ENCODE data around the gene ARHGAP6.
"Not testable (repeated sequence)": the region's sequence is repeated elsewhere in the genome, so short reads cannot be mapped to it uniquely, and the experiment has no call there.

Gene ARHGAP6

GRCh38 chrX:11567528-11568220, 98.0 kb downstream of the ARHGAP6 start:
- DNase-seq: no peak

- no peak for DNase-seq
These were observed 98.9 kb downstream of the ARHGAP6 start for GRCh38 chrX:11566789-11567188.

GRCh38 chrX:11566173-11566572, 99.5 kb downstream of the ARHGAP6 start:
- DNase-seq: no peak

GRCh38 chrX:11564546-11564945, 101.2 kb downstream of the ARHGAP6 start:
- DNase-seq: no peak

- no peak for DNase-seq
These were observed 103.2 kb downstream of the ARHGAP6 start for GRCh38 chrX:11562570-11562969.

GRCh38 chrX:11558972-11559371, 106.7 kb downstream of the ARHGAP6 start:
- no peak for DNase-seq

GRCh38 chrX:11557120-11557519, 108.6 kb downstream of the ARHGAP6 start:
- no peak for DNase-seq

- DNase-seq: no peak
These were observed 110.0 kb downstream of the ARHGAP6 start for GRCh38 chrX:11555759-11556158.

GRCh38 chrX:11553594-11553993, 112.1 kb downstream of the ARHGAP6 start:
- DNase-seq: no peak

GRCh38 chrX:11551151-11551550, 114.6 kb downstream of the ARHGAP6 start:
- DNase-seq: no peak

- DNase-seq: no peak
These were observed 118.8 kb downstream of the ARHGAP6 start for GRCh38 chrX:11546917-11547316.

- DNase-seq: no peak
These were observed 122.5 kb downstream of the ARHGAP6 start for GRCh38 chrX:11543249-11543648.

- no peak for DNase-seq
These were observed 124.2 kb downstream of the ARHGAP6 start for GRCh38 chrX:11541510-11541909.

- no peak for DNase-seq
These were observed 125.0 kb downstream of the ARHGAP6 start for GRCh38 chrX:11540532-11541377.

- DNase-seq: no peak
These were observed 128.6 kb downstream of the ARHGAP6 start for GRCh38 chrX:11537141-11537540.

- no peak for DNase-seq
These were observed 130.4 kb downstream of the ARHGAP6 start for GRCh38 chrX:11535156-11535919.

GRCh38 chrX:11533199-11533651, 132.5 kb downstream of the ARHGAP6 start:
- peak in 1 of 2 experiments; percentile 43 for DNase-seq

GRCh38 chrX:11532291-11533078, 133.2 kb downstream of the ARHGAP6 start:
- no peak for DNase-seq

- DNase-seq: no peak
These were observed 134.5 kb downstream of the ARHGAP6 start for GRCh38 chrX:11531226-11531625.

- no peak for DNase-seq
These were observed 135.1 kb downstream of the ARHGAP6 start for GRCh38 chrX:11530621-11531020.

GRCh38 chrX:11528623-11529022, 137.1 kb downstream of the ARHGAP6 start:
- no peak for DNase-seq

- DNase-seq: no peak
These were observed 140.0 kb downstream of the ARHGAP6 start for GRCh38 chrX:11525685-11526084.

GRCh38 chrX:11519234-11519633, 146.5 kb downstream of the ARHGAP6 start:
- not testable (repeated sequence) for DNase-seq
